VCaP (cell line): ENCODE measurements around the gene ME2.
A peak's percentile ranks its signal among the peaks of the same experiment; 100 is the strongest.

Experiments used
- H3K27ac ChIP-seq: fragments of 450-650 bp; 2 replicates; pipeline ENCODE4 v1.5.1; 2017
- TF ChIP-seq, protein P1 (sequence below): fragments of 450-650 bp; conservative IDR thresholded peaks from 2 replicates; pipeline ENCODE4 v1.5.1; 2017; ENCODE audit warnings: mild to moderate bottlenecking, moderate library complexity

The ME2 gene

DNA sequence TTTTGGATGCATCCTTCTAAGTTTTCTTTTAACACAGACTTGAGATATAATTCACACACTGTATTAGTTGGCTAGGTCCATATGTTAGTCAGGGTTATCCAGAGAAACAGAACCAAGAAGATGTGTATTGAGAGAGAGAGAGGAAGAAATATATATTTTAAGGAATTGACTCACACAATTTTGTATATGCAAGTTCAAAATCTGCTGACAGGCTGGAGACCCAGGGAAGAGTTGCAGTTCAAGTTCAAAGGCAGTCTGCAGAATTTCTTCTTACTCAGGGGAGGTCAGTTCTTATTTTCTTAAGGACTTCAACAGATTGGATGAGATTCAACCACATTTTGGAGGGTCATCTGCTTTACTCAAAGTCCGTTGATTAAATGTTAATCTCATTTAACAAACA is 36.1 kb upstream of the ME2 start:
- TF ChIP-seq, protein P1, sequence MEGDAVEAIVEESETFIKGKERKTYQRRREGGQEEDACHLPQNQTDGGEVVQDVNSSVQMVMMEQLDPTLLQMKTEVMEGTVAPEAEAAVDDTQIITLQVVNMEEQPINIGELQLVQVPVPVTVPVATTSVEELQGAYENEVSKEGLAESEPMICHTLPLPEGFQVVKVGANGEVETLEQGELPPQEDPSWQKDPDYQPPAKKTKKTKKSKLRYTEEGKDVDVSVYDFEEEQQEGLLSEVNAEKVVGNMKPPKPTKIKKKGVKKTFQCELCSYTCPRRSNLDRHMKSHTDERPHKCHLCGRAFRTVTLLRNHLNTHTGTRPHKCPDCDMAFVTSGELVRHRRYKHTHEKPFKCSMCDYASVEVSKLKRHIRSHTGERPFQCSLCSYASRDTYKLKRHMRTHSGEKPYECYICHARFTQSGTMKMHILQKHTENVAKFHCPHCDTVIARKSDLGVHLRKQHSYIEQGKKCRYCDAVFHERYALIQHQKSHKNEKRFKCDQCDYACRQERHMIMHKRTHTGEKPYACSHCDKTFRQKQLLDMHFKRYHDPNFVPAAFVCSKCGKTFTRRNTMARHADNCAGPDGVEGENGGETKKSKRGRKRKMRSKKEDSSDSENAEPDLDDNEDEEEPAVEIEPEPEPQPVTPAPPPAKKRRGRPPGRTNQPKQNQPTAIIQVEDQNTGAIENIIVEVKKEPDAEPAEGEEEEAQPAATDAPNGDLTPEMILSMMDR, result no peak

DNA sequence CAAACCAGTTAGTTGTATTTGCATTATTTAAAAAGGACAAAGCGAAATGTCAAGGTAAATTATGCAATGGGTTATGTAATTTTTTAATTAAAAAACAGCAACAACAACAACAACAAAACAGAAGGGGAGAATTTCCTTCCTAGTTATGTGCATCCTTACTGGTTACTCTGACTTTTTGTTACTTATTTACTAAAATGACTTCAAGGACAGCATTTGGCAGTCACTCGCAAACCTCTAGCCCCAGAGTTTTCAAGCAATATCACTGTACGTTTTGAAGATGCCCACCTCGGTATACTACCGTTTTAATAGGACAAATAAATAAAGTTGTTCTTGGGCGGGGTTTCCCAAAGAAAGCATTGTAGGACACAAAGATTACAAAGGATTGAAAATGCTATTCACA is 34.4 kb upstream of the ME2 start:
- TF ChIP-seq, protein P1, result no peak
- peak overlapping the region; percentile 50 for H3K27ac ChIP-seq

More for the DNA sequence above, 36.1 kb upstream of the ME2 start:
- H3K27ac ChIP-seq, result no peak overlapping the region

DNA sequence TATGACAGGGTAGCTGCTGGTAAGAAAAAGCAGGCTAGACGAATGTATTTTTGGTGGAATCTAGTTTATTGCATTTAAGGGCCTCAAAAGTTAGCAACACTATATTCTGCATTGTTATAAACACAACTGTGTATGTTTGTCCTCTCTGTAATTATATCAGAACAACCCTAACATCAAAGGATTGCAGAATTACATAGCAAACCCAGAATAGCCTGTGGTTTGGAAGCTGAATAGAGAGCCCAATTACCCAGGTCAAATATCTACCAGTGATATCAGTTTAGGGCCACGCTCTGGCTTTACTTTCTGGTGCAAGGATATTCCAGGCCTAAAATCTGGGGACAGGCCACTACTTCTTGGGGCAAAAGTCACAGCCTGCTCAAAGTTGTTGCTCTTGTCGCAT is 34.0 kb upstream of the ME2 start:
- H3K27ac ChIP-seq, result peak overlapping the region; percentile 50
- TF ChIP-seq, protein P1, result no peak

DNA sequence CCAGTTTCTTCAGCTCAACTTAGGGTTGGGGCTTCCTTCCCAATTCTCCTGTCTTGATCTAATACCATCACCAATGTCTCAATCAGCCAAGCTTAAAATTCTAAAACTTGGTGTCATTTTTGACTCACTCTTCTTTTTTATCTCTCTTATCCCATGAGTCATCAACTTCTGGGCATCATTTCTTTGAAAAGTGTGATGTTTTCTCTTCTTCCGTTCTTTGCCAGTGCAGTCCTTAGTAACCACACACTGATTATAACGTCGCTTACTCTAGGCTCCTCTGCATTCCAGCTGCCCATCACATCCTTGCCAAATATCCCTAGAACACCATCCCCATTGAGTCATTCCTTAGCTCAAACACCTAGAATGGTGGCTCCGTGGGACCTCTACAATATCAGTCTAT is 31.7 kb upstream of the ME2 start:
- TF ChIP-seq, protein P1, result no peak
- H3K27ac ChIP-seq, result no peak overlapping the region

DNA sequence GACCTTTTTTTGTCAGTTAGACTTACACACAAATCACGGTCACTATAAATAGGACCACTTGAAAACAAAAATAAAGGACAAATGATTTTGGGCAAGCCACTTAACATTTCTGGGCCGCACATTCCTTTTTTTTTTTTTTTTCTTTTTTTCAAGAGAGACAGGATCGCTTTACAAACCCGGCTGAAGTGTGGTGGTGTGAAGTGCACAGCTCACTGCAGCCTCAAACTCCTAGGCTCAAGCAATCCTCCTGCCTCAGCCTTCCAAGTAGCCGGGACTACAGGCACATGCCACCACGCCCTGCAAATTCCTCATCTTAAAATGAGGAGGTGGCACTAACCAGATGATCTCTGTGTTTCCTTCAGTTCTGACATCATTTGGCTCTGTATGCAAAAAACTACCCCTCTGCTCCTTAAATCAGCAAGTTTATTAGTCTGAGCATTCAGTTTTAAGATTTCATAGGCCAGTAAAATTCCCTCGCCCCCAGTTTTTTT is 30.8 kb upstream of the ME2 start:
- no peak overlapping the region for H3K27ac ChIP-seq
- TF ChIP-seq, protein P1, result no peak

DNA sequence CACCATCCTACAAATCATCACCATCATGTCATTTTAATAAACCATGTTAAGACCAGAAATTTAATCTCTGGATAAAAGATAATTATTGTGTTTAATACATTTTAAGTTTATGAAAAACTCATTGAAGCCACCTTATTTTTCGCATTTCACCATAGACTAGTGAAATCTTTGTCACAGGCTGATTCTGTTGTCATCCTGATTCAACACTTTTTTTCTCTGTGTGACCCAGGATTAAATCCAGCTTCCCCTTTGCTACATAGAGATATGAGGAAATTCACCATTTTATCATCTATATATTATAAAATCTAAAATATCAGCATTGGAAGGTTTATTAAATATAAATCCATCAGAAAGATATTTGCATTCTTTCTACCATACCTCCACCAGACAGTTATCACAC is 29.9 kb upstream of the ME2 start:
- no peak overlapping the region for H3K27ac ChIP-seq
- TF ChIP-seq, protein P1, result no peak

DNA sequence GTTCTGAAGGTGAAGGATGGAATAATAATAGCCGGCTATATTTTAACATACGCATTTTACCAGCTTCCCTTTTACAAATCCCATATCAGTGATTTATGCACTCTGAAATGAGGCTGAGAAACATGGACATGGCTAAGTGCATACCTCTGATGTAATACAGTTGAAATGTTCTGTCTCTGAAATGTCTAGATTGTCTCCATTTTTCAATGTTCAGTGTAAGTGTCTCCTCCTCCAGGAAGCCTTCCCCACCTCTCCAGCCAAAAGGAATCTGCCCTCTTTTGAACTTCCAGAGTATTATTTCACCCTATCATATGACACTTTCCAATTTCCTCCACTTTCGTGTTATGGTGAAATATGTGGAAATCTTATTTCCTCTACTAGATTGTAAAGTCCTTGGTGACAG is 29.5 kb upstream of the ME2 start:
- TF ChIP-seq, protein P1, result no peak
- H3K27ac ChIP-seq, result no peak overlapping the region
